ENCODE results near the gene REELD1.
A peak's percentile ranks its signal among the peaks of the same experiment; 100 is the strongest.

Gene REELD1

DNA sequence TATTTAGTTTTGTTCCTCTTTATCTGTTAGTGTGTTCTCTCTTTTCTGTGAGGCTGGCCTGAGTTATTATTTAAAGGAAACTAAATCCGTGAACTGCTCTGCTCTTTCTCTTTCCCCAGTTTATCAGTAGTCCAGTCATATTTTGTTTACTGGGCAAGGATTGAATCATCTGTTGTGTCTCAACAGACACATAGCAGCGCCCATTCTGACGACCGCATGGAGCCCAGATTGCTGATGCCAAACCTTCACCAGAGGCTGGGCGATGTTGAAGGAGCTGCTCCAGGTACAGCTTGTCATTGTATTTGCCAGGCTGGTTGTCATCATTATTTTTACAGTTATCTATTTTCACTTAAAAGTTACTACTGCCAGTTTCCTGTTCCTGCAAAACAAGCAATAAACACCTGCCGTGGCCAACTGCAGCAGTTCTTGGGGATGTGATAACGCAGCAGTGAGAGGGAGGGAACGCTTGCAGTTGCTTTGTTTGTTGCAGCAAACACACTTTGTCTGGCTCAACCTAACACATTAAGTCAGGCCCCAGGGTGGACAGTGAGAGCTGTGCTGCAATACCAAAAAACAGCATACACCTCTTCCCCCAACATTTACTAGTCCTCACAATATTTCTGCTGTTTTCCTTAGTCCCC, 10.1 kb downstream of the REELD1 start:
- DNase-seq (ENCODE audit: low read depth in 2 of 2) = no peak

- DNase-seq (ENCODE audit: low read depth in 2 of 2) = no peak
Measured at GRCh38 chr4:146229406-146229805, 15.1 kb downstream of the REELD1 start.

DNA sequence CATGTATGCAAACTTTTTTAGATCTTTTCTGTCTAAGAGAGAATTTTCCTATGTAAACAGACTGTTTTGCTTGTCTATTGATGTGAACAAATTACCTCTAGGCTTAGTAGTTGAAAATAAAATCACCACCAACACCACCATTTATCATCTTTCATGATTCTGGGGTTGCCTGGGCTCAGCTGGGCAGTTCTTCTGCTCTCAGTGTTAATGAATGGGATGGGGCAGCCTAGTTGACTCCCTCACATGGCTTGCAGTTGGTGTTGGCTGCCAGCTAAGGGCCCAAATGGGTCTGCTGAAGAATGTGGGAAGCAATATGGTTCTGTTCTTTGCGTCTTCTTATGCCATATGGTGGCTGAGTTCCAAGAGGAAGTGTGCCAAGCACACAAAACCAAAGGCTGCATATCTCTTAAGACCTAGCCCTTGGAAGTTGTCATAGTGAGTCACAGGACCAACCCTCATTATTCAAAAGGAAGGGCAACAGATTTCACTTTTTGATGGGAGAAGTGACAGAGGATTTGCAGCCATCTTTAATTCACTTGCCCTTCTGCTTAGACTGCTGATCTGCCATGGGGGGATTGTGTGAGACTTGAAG, 17.9 kb downstream of the REELD1 start:
- no peak for DNase-seq (ENCODE audit: low read depth in 2 of 2)

DNA sequence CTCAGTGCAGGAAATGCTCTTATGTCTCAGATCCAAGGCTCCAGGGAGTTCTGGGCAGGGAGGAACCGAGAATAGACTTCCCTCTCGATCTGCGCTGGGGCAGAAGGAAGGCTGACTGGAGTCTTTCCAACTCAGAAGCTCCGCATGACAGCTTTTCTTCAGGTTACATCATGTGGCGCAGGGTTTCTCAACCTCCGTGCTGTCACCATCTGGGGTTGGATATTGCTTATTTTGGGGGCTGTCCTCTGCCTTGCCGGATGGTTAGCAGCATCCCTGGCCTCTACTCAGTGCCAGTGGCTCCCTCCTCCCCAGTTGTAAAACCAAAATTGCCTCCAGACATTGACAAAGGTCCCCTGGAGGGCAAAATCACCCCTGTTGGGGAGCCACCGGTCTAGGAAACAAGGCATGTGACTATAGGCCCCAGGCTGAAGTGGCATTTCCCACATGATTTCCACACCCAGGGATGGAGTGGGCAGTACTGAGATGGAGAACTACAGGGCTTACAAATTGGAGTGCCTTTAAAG, 21.4 kb downstream of the REELD1 start:
- DNase-seq (ENCODE audit: low read depth in 2 of 2) = no peak

DNA sequence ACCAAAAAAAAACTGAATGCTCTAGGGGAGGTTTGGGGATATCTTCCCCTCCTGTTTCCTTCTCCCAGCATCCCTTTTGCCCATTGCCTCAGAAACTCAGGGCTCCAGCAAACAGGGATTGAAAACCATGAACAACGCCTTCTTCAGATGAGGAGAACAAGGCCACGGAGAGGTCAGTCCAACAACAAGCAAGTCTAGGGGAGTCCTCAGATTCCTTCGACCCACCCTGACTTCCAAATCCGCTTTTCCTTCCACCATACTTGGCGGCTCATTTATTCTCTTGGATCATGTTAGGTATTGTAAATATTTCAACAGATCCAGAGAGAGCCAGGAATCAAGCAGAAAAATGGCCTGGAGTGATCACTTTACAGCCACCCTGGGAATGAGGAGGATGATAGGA, 21.9 kb downstream of the REELD1 start:
- DNase-seq (ENCODE audit: low read depth in 2 of 2) = no peak

DNA sequence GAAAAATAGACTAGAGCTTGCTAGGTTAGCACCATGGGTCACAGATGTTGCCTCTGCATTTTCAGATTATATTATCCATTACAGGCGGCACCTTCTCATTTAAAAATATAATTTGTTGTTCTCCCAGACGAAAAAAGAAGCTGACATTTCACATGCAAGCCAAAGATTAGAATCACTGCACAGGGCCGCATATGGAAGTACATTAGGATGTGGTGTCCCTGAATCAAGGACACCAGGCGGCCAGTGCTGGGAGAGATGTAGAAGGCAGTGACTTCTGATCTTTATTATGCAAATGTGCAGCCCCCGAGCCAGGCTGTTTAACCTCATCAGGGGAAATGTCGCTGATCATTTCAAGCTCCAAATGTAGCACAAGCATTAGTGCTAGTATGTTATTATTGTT, 22.8 kb downstream of the REELD1 start:
- no peak for DNase-seq (ENCODE audit: low read depth in 2 of 2)

GRCh38 chr4:146238107-146238506, 23.8 kb downstream of the REELD1 start:
- no peak for DNase-seq (ENCODE audit: low read depth in 2 of 2)

- DNase-seq (ENCODE audit: low read depth in 2 of 2) = no peak
Measured at GRCh38 chr4:146243141-146243882, 29.0 kb downstream of the REELD1 start.

GRCh38 chr4:146243883-146244277, 29.5 kb downstream of the REELD1 start:
- no peak for DNase-seq (ENCODE audit: low read depth in 2 of 2)

- no peak for DNase-seq (ENCODE audit: low read depth in 2 of 2)
Measured at GRCh38 chr4:146244496-146244895, 30.2 kb downstream of the REELD1 start.

- DNase-seq (ENCODE audit: low read depth in 2 of 2) = no peak
Measured at GRCh38 chr4:146245246-146245645, 30.9 kb downstream of the REELD1 start.

DNA sequence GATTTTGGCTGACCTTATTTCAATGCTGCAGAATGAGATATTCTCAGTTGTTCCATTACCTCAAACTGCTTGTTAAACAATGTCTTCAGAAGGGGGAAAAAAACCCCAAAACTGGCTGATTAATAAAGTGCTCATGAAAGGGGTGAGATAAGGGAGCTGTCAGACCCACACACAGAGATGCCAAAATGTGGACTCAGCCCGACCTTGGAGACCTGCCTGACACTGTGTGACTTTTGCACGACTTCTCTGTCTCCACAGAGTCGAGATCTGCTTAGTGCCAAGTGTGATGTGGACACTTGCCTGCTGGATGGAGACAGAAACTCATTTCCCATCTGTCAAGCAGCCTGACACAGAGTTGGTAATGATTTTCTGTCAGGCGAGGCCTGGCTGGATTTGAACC, 31.5 kb downstream of the REELD1 start:
- DNase-seq (ENCODE audit: low read depth in 2 of 2) = no peak

DNA sequence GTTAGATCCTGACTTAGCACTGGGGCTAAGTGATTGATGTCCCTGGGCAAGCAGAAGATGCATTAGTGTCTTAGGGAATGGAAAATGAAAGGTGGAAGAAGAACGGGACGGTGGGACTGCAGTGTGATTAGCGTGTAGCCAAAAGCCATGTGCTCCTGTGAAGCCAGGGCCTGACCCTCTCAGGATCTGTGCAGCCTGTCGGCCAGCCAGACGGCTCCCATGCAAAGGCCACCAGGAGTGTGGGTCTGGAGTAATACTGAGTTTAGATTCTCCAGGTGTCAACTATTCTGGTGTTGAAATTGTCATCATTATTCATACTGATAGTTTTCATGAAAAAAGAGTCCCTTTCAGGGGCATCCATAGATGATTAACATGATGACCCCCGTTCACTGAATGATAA, 32.0 kb downstream of the REELD1 start:
- DNase-seq (ENCODE audit: low read depth in 2 of 2) = no peak

- DNase-seq (ENCODE audit: low read depth in 2 of 2) = no peak
Measured at GRCh38 chr4:146247356-146247755, 33.0 kb downstream of the REELD1 start.

GRCh38 chr4:146252969-146253611, 38.8 kb downstream of the REELD1 start:
- no peak for DNase-seq (ENCODE audit: low read depth in 2 of 2)

- peak; percentile 29 to 46 for DNase-seq (ENCODE audit: low read depth in 2 of 2)
Measured at GRCh38 chr4:146255463-146255862, 41.1 kb downstream of the REELD1 start.

GRCh38 chr4:146255874-146256273, 41.5 kb downstream of the REELD1 start:
- DNase-seq (ENCODE audit: low read depth in 2 of 2) = peak; percentile 78 to 83

DNA sequence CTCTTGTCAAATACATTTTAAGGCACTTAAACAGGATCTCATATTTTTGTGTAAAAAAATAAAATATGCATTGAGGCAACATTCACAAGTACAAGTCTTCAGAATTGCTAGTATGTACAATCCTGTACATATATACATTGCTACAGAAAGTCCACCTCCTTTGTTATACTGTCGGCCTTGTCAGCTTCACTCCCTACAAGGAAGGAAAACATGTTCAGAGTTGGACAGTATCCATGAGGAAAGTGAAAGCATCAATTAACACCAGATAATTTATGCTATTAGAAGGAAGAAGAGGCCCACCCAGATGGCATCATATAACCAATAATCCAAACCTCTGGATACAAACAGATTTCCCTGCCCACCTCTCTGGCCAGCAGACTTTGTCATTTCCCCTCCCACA, 42.0 kb downstream of the REELD1 start:
- DNase-seq (ENCODE audit: low read depth in 2 of 2) = no peak

DNA sequence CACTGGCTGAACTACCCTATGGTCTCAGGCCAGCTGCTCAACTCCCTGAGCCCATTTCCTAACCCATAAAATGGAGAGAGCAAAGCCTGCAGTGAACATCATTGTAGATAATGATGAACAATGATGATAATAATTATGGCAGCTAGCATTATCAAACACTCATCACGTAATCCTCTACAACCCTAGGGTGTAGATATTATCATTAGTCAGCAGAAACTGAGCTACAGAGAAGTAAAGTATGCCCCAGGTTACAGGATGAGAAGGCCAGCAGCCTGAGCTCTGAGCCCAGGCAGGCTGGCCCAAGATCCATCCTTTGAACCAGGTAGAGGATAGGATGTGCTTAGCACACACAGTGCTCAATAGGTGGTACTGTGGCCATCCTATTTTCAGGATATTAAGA, 43.2 kb downstream of the REELD1 start:
- no peak for DNase-seq (ENCODE audit: low read depth in 2 of 2)

GRCh38 chr4:146260521-146260920, 46.2 kb downstream of the REELD1 start:
- no peak for DNase-seq (ENCODE audit: low read depth in 2 of 2)

- no peak for DNase-seq (ENCODE audit: low read depth in 2 of 2)
Measured at GRCh38 chr4:146261041-146261440, 46.7 kb downstream of the REELD1 start.

DNA sequence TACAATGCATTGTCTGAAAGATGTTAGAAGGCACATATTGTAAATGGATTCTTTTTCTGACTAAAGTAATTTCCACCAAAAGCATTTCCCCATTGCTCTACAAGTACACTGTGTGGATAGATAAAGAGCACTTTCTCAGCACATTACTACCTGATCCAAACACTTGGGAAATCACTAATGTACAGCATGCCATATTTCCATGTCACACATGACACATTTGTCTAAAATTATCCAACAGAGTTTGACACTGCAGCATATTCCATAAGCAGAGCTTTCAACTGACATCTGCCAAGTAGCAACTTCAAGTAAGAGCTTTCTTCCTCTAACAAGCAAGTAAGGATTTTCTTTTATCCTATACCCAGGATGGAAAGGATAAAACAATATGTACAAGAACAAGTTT, 49.5 kb downstream of the REELD1 start:
- no peak for DNase-seq (ENCODE audit: low read depth in 2 of 2)
